Neural cell (in vitro differentiated cells): ENCODE measurements around the gene ROCK2. TPM values are rescaled to one million over a fixed set of nuclear protein-coding genes. Genes with fewer than 3 reads are reported as not detected.

Experiments used
- H2AFZ ChIP-seq: fragments of 200-600, 300-800 bp; sonication (generic), shearing (Covaris generic); 2 replicates; pipeline ENCODE4 v1.6.0; 2014; ENCODE audit warnings: low read depth, mild to moderate bottlenecking, antibody characterized with exemption, low read length, moderate library complexity
- H3F3A ChIP-seq: fragments of 200-600 bp; shearing (Covaris generic); 2 replicates; pipeline ENCODE4 v1.6.1; 2016; ENCODE audit warnings: mild to moderate bottlenecking, moderate library complexity, mixed read lengths, antibody characterized with exemption, low read length; ENCODE audit not compliant: insufficient read depth, poor library complexity, severe bottlenecking
- H3K27ac ChIP-seq: fragments of 200-600, 300-800 bp; sonication (generic), shearing (Covaris generic); 2 replicates; pipeline ENCODE4 v1.5.1; 2014; ENCODE audit warnings: mild to moderate bottlenecking, low read length, moderate library complexity
- H3K27me3 ChIP-seq: fragments of 300-800, 200-600 bp; sonication (generic), shearing (Covaris generic); 2 replicates; pipeline ENCODE4 v1.6.0; 2014; ENCODE audit warnings: mild to moderate bottlenecking, low read depth, low read length, moderate library complexity; ENCODE audit not compliant: insufficient read depth
- H3K36me3 ChIP-seq: fragments of 300-800, 200-600 bp; sonication (generic), shearing (Covaris generic); 2 replicates; pipeline ENCODE4 v1.5.1; 2014; ENCODE audit warnings: mild to moderate bottlenecking, antibody characterized with exemption, low read length, moderate library complexity; ENCODE audit not compliant: insufficient read depth
- H3K4me2 ChIP-seq: fragments of 300-800, 200-600 bp; sonication (generic), shearing (Covaris generic); 2 replicates; pipeline ENCODE4 v1.6.0; 2014; ENCODE audit warnings: mild to moderate bottlenecking, low read length
- H3K4me3 ChIP-seq: fragments of 300-800, 200-600 bp; sonication (generic), shearing (Covaris generic); 2 replicates; pipeline ENCODE4 v1.5.1; 2014; ENCODE audit warnings: mild to moderate bottlenecking, low read length, moderate library complexity
- H3K79me2 ChIP-seq: fragments of 200-600 bp; shearing (Covaris generic); replicated peaks from 2 replicates; pipeline ENCODE4 v1.6.0; 2014; ENCODE audit warnings: mild to moderate bottlenecking, low read length, moderate library complexity; ENCODE audit not compliant: insufficient read depth
- H3K9ac ChIP-seq: fragments of 300-800, 200-600 bp; sonication (generic), shearing (Covaris generic); 2 replicates; pipeline ENCODE4 v1.6.1; 2016; ENCODE audit warnings: mild to moderate bottlenecking, low read length, mixed read lengths
- H3K9me2 ChIP-seq: fragments of 200-600 bp; shearing (Covaris generic); 2 replicates; pipeline ENCODE4 v1.6.1; 2016; ENCODE audit warnings: mild to moderate bottlenecking, low read length, mixed read lengths; ENCODE audit not compliant: insufficient read depth
- H3K9me3 ChIP-seq: fragments of 200-600, 300-800 bp; sonication (generic), shearing (Covaris generic); 2 replicates; pipeline ENCODE4 v1.6.1; 2016; ENCODE audit warnings: mild to moderate bottlenecking, mixed run types, low read length, moderate library complexity, mixed read lengths
- H4K20me1 ChIP-seq: fragments of 200-600 bp; shearing (Covaris generic); 2 replicates; pipeline ENCODE4 v1.6.1; 2016; ENCODE audit warnings: mild to moderate bottlenecking, mixed run types; ENCODE audit not compliant: insufficient read depth
- EP300 ChIP-seq: fragments of 450-650 bp; conservative IDR thresholded peaks from 2 replicates; pipeline ENCODE4 v1.6.1; 2014; ENCODE audit warnings: antibody characterized with exemption, mild to moderate bottlenecking, moderate library complexity; ENCODE audit not compliant: poor library complexity, severe bottlenecking
- EZH2 ChIP-seq: fragments of 200-600, 300-800 bp; shearing (Covaris generic), sonication (generic); IDR thresholded peaks from 2 replicates; pipeline ENCODE4 v1.6.1; 2014; ENCODE audit warnings: antibody characterized with exemption, low read length, borderline replicate concordance, mild to moderate bottlenecking; ENCODE audit not compliant: insufficient read depth, poor library complexity, severe bottlenecking
- MXI1 ChIP-seq: fragments of 450-650 bp; conservative IDR thresholded peaks from 2 replicates; pipeline ENCODE4 v1.6.1; 2014; ENCODE audit warnings: antibody characterized with exemption, mild to moderate bottlenecking; ENCODE audit not compliant: poor library complexity, severe bottlenecking
- POLR2AphosphoS5 ChIP-seq: IDR thresholded peaks from 2 replicates; pipeline ENCODE4 v1.6.1; 2012
- RAD21 ChIP-seq: fragments of 450-650 bp; conservative IDR thresholded peaks from 2 replicates; pipeline ENCODE4 v1.6.1; 2014; ENCODE audit warnings: antibody characterized with exemption, mild to moderate bottlenecking, moderate library complexity
- SMC3 ChIP-seq: fragments of 450-650 bp; conservative IDR thresholded peaks from 2 replicates; pipeline ENCODE4 v1.6.1; 2014; ENCODE audit warnings: antibody characterized with exemption, mild to moderate bottlenecking, moderate library complexity; ENCODE audit not compliant: poor library complexity
- TAF1 ChIP-seq: IDR thresholded peaks from 2 replicates; pipeline ENCODE4 v1.6.1; 2012; ENCODE audit warnings: low read depth
- polyA plus RNA-seq: library from polyadenylated mRNA; depleted of rRNA; stranded (reverse); fragments of >200 nt; gene quantifications from 2 replicates; pipeline ENCODE4 v1.2.3, GENCODE V29; 2014
- TF ChIP-seq, protein P1 (sequence below): fragments of 450-650 bp; IDR thresholded peaks from 2 replicates; pipeline ENCODE4 v1.5.1; 2014; ENCODE audit warnings: antibody characterized with exemption, mild to moderate bottlenecking, moderate library complexity; ENCODE audit not compliant: poor library complexity, severe bottlenecking
- TF ChIP-seq, protein P2 (sequence below): IDR thresholded peaks from 2 replicates; pipeline ENCODE4 v1.6.1; 2012; ENCODE audit warnings: borderline replicate concordance

Gene ROCK2
- polyA plus RNA-seq, 1 donor from 2014 or later, result 25.7 TPM

- Histone ChIP-seq H3K79me2 (peaks cover 10% of the 10 kb centered on the region), H3F3A (peaks cover 3% of the 10 kb centered on the region), H3K27ac (no peak overlapping the region), H3K27me3 (no peaks in the 10 kb centered on the region), H4K20me1 (no peaks in the 10 kb centered on the region), H3K9me2 (no peaks in the 10 kb centered on the region), H3K9me3 (no peaks in the 10 kb centered on the region), H2AFZ (no peak overlapping the region), H3K4me3 (no peak overlapping the region), H3K36me3 (no peaks in the 10 kb centered on the region), H3K9ac (no peak overlapping the region), H3K4me2 (no peak overlapping the region)
- TF ChIP-seq RAD21 (no peak), TAF1 (no peak), SMC3 (no peak), EP300 (no peak), EZH2 (no peak), MXI1 (no peak), POLR2AphosphoS5 (no peak)
- TF ChIP-seq, protein P1, sequence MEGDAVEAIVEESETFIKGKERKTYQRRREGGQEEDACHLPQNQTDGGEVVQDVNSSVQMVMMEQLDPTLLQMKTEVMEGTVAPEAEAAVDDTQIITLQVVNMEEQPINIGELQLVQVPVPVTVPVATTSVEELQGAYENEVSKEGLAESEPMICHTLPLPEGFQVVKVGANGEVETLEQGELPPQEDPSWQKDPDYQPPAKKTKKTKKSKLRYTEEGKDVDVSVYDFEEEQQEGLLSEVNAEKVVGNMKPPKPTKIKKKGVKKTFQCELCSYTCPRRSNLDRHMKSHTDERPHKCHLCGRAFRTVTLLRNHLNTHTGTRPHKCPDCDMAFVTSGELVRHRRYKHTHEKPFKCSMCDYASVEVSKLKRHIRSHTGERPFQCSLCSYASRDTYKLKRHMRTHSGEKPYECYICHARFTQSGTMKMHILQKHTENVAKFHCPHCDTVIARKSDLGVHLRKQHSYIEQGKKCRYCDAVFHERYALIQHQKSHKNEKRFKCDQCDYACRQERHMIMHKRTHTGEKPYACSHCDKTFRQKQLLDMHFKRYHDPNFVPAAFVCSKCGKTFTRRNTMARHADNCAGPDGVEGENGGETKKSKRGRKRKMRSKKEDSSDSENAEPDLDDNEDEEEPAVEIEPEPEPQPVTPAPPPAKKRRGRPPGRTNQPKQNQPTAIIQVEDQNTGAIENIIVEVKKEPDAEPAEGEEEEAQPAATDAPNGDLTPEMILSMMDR, result no peak
- TF ChIP-seq, protein P2, sequence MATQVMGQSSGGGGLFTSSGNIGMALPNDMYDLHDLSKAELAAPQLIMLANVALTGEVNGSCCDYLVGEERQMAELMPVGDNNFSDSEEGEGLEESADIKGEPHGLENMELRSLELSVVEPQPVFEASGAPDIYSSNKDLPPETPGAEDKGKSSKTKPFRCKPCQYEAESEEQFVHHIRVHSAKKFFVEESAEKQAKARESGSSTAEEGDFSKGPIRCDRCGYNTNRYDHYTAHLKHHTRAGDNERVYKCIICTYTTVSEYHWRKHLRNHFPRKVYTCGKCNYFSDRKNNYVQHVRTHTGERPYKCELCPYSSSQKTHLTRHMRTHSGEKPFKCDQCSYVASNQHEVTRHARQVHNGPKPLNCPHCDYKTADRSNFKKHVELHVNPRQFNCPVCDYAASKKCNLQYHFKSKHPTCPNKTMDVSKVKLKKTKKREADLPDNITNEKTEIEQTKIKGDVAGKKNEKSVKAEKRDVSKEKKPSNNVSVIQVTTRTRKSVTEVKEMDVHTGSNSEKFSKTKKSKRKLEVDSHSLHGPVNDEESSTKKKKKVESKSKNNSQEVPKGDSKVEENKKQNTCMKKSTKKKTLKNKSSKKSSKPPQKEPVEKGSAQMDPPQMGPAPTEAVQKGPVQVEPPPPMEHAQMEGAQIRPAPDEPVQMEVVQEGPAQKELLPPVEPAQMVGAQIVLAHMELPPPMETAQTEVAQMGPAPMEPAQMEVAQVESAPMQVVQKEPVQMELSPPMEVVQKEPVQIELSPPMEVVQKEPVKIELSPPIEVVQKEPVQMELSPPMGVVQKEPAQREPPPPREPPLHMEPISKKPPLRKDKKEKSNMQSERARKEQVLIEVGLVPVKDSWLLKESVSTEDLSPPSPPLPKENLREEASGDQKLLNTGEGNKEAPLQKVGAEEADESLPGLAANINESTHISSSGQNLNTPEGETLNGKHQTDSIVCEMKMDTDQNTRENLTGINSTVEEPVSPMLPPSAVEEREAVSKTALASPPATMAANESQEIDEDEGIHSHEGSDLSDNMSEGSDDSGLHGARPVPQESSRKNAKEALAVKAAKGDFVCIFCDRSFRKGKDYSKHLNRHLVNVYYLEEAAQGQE, result no peak
Observed at GRCh38 chr2:11348209-11348749, 3.8 kb upstream of the ROCK2 start.

DNA sequence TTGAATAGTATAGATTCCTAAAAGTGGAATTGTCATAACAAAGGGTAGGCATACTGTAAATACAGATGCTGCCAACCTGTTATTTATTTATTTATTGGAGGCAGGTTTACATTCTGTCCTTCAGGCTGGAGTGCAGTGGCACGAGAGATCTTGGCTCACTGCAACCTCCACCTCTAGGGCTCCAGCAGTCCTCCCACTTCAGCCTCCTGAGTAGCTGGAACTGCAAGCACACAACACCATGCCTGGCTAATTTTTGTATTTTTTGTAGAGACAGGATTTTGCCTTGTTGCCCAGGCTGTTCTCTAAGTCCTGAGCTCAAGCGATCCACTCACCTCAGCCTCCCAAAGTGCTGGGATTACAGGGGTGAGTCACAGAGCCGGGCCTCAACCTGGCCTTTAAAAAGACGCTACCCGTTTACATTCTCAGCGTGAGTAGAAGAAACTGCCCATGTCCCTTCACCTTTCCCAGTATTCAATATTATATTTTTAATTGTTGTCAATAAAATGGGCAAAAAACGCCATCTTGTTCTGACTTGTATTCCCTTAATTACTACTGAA is 3.0 kb upstream of the ROCK2 start:
- H2AFZ ChIP-seq, result no peak overlapping the region
- H3K4me2 ChIP-seq, result no peak overlapping the region
- no peak overlapping the region for H3K9ac ChIP-seq
- H3K9me3 ChIP-seq, result no peaks in the 10 kb centered on the region
- H3K4me3 ChIP-seq, result no peak overlapping the region
- H3F3A ChIP-seq, result peaks cover 3% of the 10 kb centered on the region
- H3K27me3 ChIP-seq, result no peaks in the 10 kb centered on the region
- H3K36me3 ChIP-seq, result no peaks in the 10 kb centered on the region
- peaks cover 18% of the 10 kb centered on the region for H3K79me2 ChIP-seq
- no peaks in the 10 kb centered on the region for H3K9me2 ChIP-seq
- peaks cover 2% of the 10 kb centered on the region for H4K20me1 ChIP-seq
- TF ChIP-seq, protein P1, result no peak
- no peak overlapping the region for H3K27ac ChIP-seq
